NCI-H524 (cell line): ENCODE measurements around the gene SSBP2.

Source experiments
- DNase-seq, 2 experiments: peaks; one replicate each; lab custom pipeline; 2025; lab: John Stamatoyannopoulos, UW

SSBP2 gene

GRCh38 chr5:81388169-81388568 is 362.7 kb downstream of the SSBP2 start:
- DNase-seq, result no peak

- no peak for DNase-seq
Observed at GRCh38 chr5:81383867-81384266, 367.0 kb downstream of the SSBP2 start.

- DNase-seq, result no peak
Observed at GRCh38 chr5:81371354-81371876, 379.5 kb downstream of the SSBP2 start.

GRCh38 chr5:81370912-81371311 is 380.0 kb downstream of the SSBP2 start:
- no peak for DNase-seq

GRCh38 chr5:81365541-81365940 is 385.4 kb downstream of the SSBP2 start:
- DNase-seq, result no peak

- no peak for DNase-seq
Observed at GRCh38 chr5:81363093-81363871, 387.6 kb downstream of the SSBP2 start.
